Epithelial cell of esophagus (primary cell): ENCODE results near the gene DGKI.

ENCODE experiments used
- DNase-seq: peaks from one replicate; pipeline ENCODE4 v3.0.0; 2010; ENCODE audit warnings: low read depth
- H3K4me3 ChIP-seq: 2 replicates; pipeline ENCODE4 v1.5.1; 2011; ENCODE audit warnings: mild to moderate bottlenecking, low read length, control low read depth
- TF ChIP-seq, protein P1 (sequence below): IDR thresholded peaks from 2 replicates; pipeline ENCODE4 v1.5.1; 2011; ENCODE audit warnings: low read depth, mild to moderate bottlenecking, low read length, control low read depth, inconsistent platforms; ENCODE audit not compliant: insufficient read depth; ENCODE audit errors: missing control alignments

DGKI gene

DNA sequence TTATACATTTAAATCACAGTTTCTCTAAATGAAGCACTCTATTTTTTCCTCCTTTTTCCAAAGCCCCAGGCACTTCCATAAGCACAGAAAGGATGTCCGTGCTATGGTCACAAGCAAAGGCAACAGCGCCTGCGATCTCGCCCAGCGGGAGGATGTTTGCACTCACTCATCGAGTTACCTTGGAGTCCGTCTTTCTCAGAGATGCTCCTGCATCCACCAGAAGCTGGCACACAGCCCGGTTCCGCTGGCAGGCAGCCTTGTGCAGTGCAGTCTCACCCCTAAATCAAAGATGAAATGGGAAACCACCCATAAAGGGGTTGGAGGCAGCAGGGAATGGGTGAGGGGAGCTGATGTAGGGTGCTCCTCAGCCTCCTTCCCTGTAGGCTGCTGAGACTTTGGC, 451.4 kb downstream of the DGKI start:
- no peak for DNase-seq
- TF ChIP-seq, protein P1, sequence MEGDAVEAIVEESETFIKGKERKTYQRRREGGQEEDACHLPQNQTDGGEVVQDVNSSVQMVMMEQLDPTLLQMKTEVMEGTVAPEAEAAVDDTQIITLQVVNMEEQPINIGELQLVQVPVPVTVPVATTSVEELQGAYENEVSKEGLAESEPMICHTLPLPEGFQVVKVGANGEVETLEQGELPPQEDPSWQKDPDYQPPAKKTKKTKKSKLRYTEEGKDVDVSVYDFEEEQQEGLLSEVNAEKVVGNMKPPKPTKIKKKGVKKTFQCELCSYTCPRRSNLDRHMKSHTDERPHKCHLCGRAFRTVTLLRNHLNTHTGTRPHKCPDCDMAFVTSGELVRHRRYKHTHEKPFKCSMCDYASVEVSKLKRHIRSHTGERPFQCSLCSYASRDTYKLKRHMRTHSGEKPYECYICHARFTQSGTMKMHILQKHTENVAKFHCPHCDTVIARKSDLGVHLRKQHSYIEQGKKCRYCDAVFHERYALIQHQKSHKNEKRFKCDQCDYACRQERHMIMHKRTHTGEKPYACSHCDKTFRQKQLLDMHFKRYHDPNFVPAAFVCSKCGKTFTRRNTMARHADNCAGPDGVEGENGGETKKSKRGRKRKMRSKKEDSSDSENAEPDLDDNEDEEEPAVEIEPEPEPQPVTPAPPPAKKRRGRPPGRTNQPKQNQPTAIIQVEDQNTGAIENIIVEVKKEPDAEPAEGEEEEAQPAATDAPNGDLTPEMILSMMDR: no peak
- no peak overlapping the region for H3K4me3 ChIP-seq

DNA sequence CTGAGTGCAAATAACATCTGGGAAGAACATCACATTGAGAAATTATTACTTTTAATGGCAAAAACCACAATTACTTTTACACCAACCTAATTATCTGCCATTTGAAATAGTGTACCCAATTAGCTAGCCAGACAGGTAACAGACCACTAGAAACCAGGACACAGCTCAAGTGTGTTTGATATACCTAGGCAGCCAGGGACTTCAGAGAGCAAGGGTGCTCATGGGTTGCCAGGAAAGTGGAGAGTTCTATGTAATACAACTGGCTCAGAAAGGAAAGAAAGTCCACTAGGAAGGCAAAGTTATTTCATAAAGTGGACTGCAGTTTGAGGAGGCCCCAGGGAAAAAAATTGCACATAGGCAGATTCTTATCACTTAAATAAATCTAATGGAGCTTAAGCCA, 453.2 kb downstream of the DGKI start:
- TF ChIP-seq, protein P1: no peak
- no peak overlapping the region for H3K4me3 ChIP-seq
- DNase-seq: no peak

DNA sequence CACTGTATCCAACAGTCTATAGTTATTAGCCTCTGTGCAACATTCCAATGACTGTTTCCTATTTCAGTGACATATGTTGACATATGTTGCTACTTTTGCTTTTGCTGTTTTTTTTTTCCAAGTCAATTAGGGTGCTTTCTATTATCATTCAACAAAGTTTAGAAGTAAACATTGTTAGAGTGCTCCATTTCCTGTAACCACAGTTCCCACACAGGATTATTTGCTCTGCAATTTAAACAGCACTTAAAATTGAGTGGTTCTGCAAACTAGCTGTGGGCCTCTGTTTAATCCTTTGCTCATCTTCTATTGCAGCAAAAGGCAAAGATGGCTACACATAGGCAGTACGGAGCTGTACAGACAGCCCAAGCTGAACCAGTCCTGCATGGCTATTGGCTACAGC, 456.7 kb downstream of the DGKI start:
- TF ChIP-seq, protein P1: no peak
- no peak for DNase-seq
- no peak overlapping the region for H3K4me3 ChIP-seq

DNA sequence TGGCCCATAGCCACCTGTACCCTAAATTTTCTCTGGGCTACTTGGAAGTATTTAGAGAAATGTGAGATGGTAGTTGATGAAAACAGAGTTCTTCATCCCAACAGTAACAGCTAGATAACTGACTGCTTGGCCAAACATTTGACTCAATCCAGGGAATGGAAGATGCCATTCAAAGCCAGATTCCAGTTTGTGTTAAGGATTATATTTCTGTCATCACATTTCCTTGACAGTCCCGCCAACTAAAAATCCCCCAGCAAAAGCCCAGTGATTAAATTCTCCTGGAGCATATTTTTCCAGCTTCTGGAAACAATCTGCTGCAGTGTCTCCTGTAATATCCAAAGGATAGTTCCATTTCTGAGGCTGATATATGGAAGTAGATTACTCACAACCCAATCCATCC, 457.9 kb downstream of the DGKI start:
- no peak for DNase-seq

DNA sequence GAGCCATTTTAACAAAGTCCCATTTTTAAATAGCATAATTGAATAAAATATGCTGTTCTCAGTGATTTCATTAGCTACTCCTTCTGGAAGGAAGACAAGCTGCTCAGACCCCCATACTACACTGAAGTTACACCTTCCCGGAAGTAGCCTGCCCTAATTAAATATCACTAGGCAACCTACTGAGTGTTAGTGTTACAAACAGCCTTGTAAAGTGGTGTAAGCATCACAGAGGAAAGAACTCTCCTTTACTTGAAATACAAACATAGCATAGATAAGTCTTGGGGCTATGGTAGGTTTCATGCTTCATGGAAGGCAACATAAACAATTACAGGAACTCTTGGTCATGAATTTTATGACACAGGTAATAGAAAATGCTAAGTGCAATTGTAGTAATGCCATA, 459.8 kb downstream of the DGKI start:
- TF ChIP-seq, protein P1: no peak
- DNase-seq: no peak
- no peak overlapping the region for H3K4me3 ChIP-seq

More for the DNA sequence above, 457.9 kb downstream of the DGKI start:
- TF ChIP-seq, protein P1: no peak
- no peak overlapping the region for H3K4me3 ChIP-seq

DNA sequence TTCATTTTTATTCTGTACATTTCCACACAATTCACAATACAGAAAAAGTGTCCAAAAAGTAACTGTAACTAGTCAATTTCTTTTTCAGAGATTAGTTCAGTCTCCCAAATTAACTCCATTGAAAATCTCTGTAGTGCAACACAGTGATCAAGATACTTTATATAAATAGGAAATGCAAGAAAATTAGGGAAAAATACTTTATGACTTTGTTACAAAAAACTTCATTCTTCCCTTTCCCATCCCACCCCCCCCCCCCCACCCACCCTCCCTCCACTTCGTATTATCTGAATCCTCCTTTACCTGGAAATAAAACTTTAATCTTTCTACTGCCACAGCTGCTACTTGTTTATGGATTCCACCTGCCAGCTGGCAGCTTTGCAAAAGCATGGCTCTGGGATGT, 465.7 kb downstream of the DGKI start:
- TF ChIP-seq, protein P1: no peak
- DNase-seq: no peak
- no peak overlapping the region for H3K4me3 ChIP-seq

DNA sequence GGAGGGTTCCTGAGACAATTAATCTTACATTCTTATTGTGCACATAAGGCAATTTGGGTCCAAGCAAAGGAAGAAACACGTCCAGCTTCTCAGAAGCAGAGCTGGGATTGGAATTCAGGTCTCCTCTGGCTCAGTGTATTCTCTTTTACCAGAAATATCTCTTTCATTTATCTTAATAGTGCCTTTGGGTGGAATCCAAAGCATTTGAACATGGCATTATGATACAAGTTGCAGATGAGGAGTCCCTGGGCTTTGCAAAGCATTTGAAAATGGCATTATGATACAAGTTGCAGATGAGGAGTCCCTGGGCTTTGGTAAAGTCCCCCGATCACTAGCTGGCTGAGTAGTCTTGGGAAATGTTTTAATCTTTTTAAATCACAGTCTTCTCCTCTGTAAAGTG, 473.3 kb downstream of the DGKI start:
- no peak for DNase-seq
- TF ChIP-seq, protein P1: no peak
- H3K4me3 ChIP-seq: no peak overlapping the region
